Measurements from ENCODE around the gene HSD11B2.

Gene HSD11B2

GRCh38 chr16:67463059-67463458 is 32.1 kb downstream of the HSD11B2 start:
- Histone ChIP-seq H3K4me1 (ENCODE audit: control insufficient read depth in 1 of 2, insufficient read depth in 1 of 2, low read depth in 1 of 2, low read length in 1 of 2) (peaks cover 35 to 50% of the 10 kb centered on the region in 2 experiments), H3K4me3 (ENCODE audit: low read depth in 1 of 2, low read length in 1 of 2) (no peak overlapping the region), H3K36me3 (peaks cover 71% of the 10 kb centered on the region), H3K27me3 (no peaks in the 10 kb centered on the region), H3K27ac (no peak overlapping the region), H3K9me3 (no peaks in the 10 kb centered on the region)
- TF ChIP-seq, protein P1, sequence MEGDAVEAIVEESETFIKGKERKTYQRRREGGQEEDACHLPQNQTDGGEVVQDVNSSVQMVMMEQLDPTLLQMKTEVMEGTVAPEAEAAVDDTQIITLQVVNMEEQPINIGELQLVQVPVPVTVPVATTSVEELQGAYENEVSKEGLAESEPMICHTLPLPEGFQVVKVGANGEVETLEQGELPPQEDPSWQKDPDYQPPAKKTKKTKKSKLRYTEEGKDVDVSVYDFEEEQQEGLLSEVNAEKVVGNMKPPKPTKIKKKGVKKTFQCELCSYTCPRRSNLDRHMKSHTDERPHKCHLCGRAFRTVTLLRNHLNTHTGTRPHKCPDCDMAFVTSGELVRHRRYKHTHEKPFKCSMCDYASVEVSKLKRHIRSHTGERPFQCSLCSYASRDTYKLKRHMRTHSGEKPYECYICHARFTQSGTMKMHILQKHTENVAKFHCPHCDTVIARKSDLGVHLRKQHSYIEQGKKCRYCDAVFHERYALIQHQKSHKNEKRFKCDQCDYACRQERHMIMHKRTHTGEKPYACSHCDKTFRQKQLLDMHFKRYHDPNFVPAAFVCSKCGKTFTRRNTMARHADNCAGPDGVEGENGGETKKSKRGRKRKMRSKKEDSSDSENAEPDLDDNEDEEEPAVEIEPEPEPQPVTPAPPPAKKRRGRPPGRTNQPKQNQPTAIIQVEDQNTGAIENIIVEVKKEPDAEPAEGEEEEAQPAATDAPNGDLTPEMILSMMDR (IDR thresholded peaks at IDR 0.05) = no peak

- Histone ChIP-seq H3K4me1 (ENCODE audit: control insufficient read depth in 1 of 2, insufficient read depth in 1 of 2, low read depth in 1 of 2, low read length in 1 of 2) (peaks cover 41 to 56% of the 10 kb centered on the region in 2 experiments), H3K9me3 (no peaks in the 10 kb centered on the region), H3K27me3 (no peaks in the 10 kb centered on the region), H3K4me3 (ENCODE audit: low read depth in 1 of 2, low read length in 1 of 2) (no peak overlapping the region), H3K27ac (peak overlapping the region; percentile 5), H3K36me3 (peaks cover 64% of the 10 kb centered on the region)
- TF ChIP-seq, protein P1 (IDR thresholded peaks at IDR 0.05) = no peak
Observed at GRCh38 chr16:67463691-67464090, 32.8 kb downstream of the HSD11B2 start.

DNA sequence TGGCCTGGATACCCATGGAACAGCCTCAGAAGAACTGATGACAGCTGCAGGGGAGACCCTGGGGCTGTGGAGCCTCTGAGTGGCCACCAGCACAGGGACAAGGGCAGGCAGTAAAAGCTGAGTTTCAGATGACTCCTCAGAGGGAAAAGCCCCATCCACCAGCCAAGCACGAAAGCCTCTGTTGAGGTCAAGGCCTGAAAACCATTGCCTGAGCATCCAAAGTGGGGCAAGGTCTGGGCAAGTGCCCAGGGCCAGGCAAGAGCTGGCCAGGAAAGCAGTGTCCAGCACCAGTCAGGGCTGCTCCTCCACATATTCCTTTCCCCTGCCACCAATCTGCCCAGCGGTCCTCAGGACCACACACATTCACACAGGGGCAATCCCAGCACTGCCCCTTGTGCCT is 33.6 kb downstream of the HSD11B2 start:
- Histone ChIP-seq H3K4me3 (ENCODE audit: low read depth in 1 of 2, low read length in 1 of 2) (no peak overlapping the region), H3K4me1 (ENCODE audit: control insufficient read depth in 1 of 2, insufficient read depth in 1 of 2, low read depth in 1 of 2, low read length in 1 of 2) (peaks cover 47 to 61% of the 10 kb centered on the region in 2 experiments), H3K27me3 (no peaks in the 10 kb centered on the region), H3K9me3 (no peaks in the 10 kb centered on the region), H3K36me3 (peaks cover 56% of the 10 kb centered on the region), H3K27ac (peak overlapping the region; percentile 5)
- TF ChIP-seq, protein P1 (IDR thresholded peaks at IDR 0.05) = no peak

- Histone ChIP-seq H3K9me3 (no peaks in the 10 kb centered on the region), H3K27ac (no peak overlapping the region), H3K4me3 (ENCODE audit: low read depth in 1 of 2, low read length in 1 of 2) (no peak overlapping the region), H3K36me3 (peaks cover 35% of the 10 kb centered on the region), H3K4me1 (ENCODE audit: control insufficient read depth in 1 of 2, insufficient read depth in 1 of 2, low read depth in 1 of 2, low read length in 1 of 2) (peaks cover 59 to 65% of the 10 kb centered on the region in 2 experiments), H3K27me3 (no peaks in the 10 kb centered on the region)
- TF ChIP-seq, protein P1 (IDR thresholded peaks at IDR 0.05) = no peak
Observed at GRCh38 chr16:67466581-67466980, 35.7 kb downstream of the HSD11B2 start.

DNA sequence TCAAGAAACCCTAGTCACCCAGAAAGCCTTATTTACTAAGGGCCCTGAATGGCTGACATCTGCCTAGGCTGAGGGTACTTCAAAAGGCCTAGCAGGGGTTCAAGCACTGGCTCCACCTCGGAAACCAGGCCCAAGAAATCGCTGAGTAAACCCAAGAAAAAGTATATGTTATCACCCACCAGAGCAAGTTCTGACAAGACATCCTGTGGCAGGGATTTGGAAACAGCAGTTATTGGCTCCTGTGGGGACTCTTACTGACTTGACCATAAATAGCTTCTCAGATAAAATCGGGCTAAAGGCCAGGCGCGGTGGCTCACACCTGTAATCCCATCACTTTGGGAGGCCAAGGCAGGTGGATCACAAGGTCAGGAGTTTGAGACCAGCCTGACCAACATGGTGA is 37.8 kb downstream of the HSD11B2 start:
- Histone ChIP-seq H3K4me1 (ENCODE audit: control insufficient read depth in 1 of 2, insufficient read depth in 1 of 2, low read depth in 1 of 2, low read length in 1 of 2) (peaks cover 78 to 80% of the 10 kb centered on the region in 2 experiments), H3K27ac (peak overlapping the region; percentile 76), H3K27me3 (no peaks in the 10 kb centered on the region), H3K4me3 (ENCODE audit: low read depth in 1 of 2, low read length in 1 of 2) (peak overlapping the region; percentile 16 to 35), H3K9me3 (no peaks in the 10 kb centered on the region), H3K36me3 (peaks cover 17% of the 10 kb centered on the region)
- TF ChIP-seq, protein P1 (IDR thresholded peaks at IDR 0.05) = no peak

- H3K4me3 ChIP-seq (ENCODE audit: low read depth in 1 of 2, low read length in 1 of 2) = no peak overlapping the region
- peaks cover 13% of the 10 kb centered on the region for H3K36me3 ChIP-seq
- peak overlapping the region; percentile 54 for H3K27ac ChIP-seq
- H3K27me3 ChIP-seq = no peaks in the 10 kb centered on the region
- H3K9me3 ChIP-seq = no peaks in the 10 kb centered on the region
- TF ChIP-seq, protein P1 (IDR thresholded peaks at IDR 0.05) = no peak
- peaks cover 92 to 94% of the 10 kb centered on the region in 2 experiments for H3K4me1 ChIP-seq (ENCODE audit: control insufficient read depth in 1 of 2, insufficient read depth in 1 of 2, low read depth in 1 of 2, low read length in 1 of 2)
Observed at GRCh38 chr16:67470359-67470758, 39.4 kb downstream of the HSD11B2 start.

Measured in neutrophil (primary cell).